DND-41 (cell line): ENCODE measurements around the gene MAG.

ENCODE experiments used
- ATAC-seq: fragments of 200-7000 bp; cut with Tn5 transposase; 3 replicates; pipeline ENCODE4 v1.9.1; 2021; ENCODE audit warnings: low read depth; ENCODE audit not compliant: insufficient read depth
- DNase-seq: peaks from one replicate; pipeline ENCODE4 v3.0.0-alpha.2; 2020
- H2AFZ ChIP-seq: 2 replicates; pipeline ENCODE4 v1.6.0; 2012; ENCODE audit warnings: low read depth, low read length
- H3K27ac ChIP-seq: 2 replicates; pipeline ENCODE4 v1.5.1; 2012; ENCODE audit warnings: low read length, inconsistent platforms
- H3K27me3 ChIP-seq: fragments of 200-600 bp; sonication (generic); 2 replicates; pipeline ENCODE4 v1.6.0; 2012; ENCODE audit warnings: low read length, mild to moderate bottlenecking, inconsistent platforms; ENCODE audit not compliant: insufficient read depth, poor library complexity
- H3K36me3 ChIP-seq: 2 replicates; pipeline ENCODE4 v1.5.1; 2012; ENCODE audit warnings: low read length, inconsistent platforms; ENCODE audit not compliant: insufficient read depth
- H3K4me1 ChIP-seq: 2 replicates; pipeline ENCODE4 v1.5.1; 2012; ENCODE audit warnings: mild to moderate bottlenecking, low read length; ENCODE audit not compliant: insufficient read depth
- H3K4me2 ChIP-seq: 2 replicates; pipeline ENCODE4 v1.6.0; 2012; ENCODE audit warnings: mild to moderate bottlenecking, moderate library complexity, low read length, inconsistent platforms; ENCODE audit not compliant: insufficient read depth
- H3K4me3 ChIP-seq, 2 experiments: fragments of 200-600 bp in 1 of 2; shearing (Covaris generic) in 1 of 2; 2 replicates each; pipeline ENCODE4 v1.5.1; 2012 to 2016; ENCODE audit warnings: inconsistent platforms in 2 of 2, low read length in 2 of 2, mild to moderate bottlenecking in 2 of 2, low read depth in 1 of 2, moderate library complexity in 1 of 2
- H3K79me2 ChIP-seq: 2 replicates; pipeline ENCODE4 v1.6.0; 2012; ENCODE audit warnings: low read length, inconsistent platforms; ENCODE audit not compliant: insufficient read depth
- H3K9ac ChIP-seq: 2 replicates; pipeline ENCODE4 v1.6.0; 2012; ENCODE audit warnings: low read depth, mild to moderate bottlenecking, inconsistent platforms, low read length, moderate library complexity
- H3K9me3 ChIP-seq: 2 replicates; pipeline ENCODE4 v1.5.1; 2012; ENCODE audit warnings: low read length, moderate library complexity, mild to moderate bottlenecking, inconsistent platforms; ENCODE audit not compliant: insufficient read depth, severe bottlenecking
- H4K20me1 ChIP-seq: 2 replicates; pipeline ENCODE4 v1.6.0; 2012; ENCODE audit warnings: low read length; ENCODE audit not compliant: insufficient read depth
- EZH2 ChIP-seq: IDR thresholded peaks from 3 replicates; pipeline ENCODE4 v1.6.1; 2012; ENCODE audit warnings: borderline replicate concordance, low read depth, mild to moderate bottlenecking, moderate library complexity, low read length, inconsistent platforms; ENCODE audit not compliant: severe bottlenecking
- TF ChIP-seq, protein P1 (sequence below): IDR thresholded peaks from 2 replicates; pipeline ENCODE4 v1.5.1; 2012; ENCODE audit warnings: borderline replicate concordance, low read length, moderate library complexity, mild to moderate bottlenecking; ENCODE audit not compliant: poor library complexity, severe bottlenecking; ENCODE audit errors: extremely low read depth

The MAG gene

DNA sequence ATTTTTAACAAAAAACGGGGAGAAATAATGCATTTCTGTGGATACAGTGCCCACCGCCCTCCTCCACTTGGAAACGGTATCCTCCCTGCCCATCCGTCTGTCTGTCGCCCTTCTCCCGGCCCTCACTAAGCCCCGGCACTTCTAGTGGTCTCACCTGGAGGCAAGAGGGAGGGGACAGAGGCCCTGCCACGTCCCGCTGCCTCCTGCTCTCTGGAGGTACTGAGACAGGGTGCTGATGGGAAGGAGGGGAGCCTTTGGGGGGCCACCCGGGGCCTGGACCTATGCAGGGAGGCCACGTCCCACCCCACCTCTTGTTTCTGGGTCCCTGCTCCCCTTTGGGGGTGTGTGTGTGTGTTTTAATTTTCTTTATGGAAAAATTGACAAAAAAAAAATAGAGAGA lies 12.6 kb upstream of the MAG start:
- 0 out of 2 replicates have a peak, but pooled peaks cover 2% of the 10 kb centered on the region for H3K79me2 ChIP-seq
- no peak overlapping the region for H2AFZ ChIP-seq
- DNase-seq (no peak), ATAC-seq (no peak)
- H3K4me1 ChIP-seq = no peaks in the 10 kb centered on the region
- TF ChIP-seq, protein P1, sequence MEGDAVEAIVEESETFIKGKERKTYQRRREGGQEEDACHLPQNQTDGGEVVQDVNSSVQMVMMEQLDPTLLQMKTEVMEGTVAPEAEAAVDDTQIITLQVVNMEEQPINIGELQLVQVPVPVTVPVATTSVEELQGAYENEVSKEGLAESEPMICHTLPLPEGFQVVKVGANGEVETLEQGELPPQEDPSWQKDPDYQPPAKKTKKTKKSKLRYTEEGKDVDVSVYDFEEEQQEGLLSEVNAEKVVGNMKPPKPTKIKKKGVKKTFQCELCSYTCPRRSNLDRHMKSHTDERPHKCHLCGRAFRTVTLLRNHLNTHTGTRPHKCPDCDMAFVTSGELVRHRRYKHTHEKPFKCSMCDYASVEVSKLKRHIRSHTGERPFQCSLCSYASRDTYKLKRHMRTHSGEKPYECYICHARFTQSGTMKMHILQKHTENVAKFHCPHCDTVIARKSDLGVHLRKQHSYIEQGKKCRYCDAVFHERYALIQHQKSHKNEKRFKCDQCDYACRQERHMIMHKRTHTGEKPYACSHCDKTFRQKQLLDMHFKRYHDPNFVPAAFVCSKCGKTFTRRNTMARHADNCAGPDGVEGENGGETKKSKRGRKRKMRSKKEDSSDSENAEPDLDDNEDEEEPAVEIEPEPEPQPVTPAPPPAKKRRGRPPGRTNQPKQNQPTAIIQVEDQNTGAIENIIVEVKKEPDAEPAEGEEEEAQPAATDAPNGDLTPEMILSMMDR = no peak
- no peak for TF ChIP-seq EZH2
- H3K36me3 ChIP-seq = peaks cover 49% of the 10 kb centered on the region
- no peaks in the 10 kb centered on the region for H3K27me3 ChIP-seq
- peaks cover 32% of the 10 kb centered on the region for H4K20me1 ChIP-seq
- no peak overlapping the region for H3K9ac ChIP-seq
- no peak overlapping the region for H3K27ac ChIP-seq
- no peak overlapping the region for H3K4me2 ChIP-seq
- no peak overlapping the region for H3K4me3 ChIP-seq
- no peaks in the 10 kb centered on the region for H3K9me3 ChIP-seq

DNA sequence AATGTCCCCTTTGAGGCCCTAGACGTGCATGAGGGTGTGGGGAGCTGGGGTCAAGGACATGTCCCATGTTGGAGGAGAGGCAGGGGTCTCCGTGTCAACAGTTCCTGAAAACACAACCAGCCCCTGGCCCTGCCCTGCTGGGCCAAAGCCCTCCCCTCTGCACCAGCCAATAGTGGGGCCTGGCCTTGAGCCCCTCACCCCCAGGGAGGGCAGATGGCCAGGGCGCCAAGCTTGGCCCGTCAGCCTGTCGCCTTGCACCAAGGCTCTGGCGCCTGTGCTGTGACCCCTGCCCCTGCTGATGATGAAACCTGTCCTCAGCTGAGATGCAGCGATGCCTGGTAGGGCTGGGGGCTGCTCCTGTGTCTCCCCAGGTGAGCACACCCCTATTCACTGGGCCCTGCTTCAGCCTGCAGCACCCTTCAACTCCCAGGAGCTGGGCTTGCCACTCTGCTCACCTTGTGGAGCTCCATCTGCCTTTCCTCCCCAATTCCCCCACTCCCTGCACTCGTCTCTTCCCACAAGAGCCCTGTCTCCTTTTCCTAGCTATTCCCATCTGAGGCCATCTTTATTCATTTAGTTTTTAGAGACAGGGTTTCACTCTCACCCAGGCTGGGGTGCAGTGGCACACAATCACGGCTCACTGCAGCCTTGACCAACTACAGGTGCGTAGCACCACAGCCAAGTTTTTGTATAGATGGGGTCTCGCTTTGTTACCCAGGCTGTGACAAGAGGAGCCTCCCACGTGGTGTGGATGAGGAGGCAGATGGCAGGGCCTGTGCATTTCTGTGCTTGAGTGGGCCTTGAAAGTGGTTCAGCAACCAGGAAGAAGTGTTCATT lies 11.8 kb upstream of the MAG start:
- H3K9ac ChIP-seq = no peak overlapping the region
- no peak overlapping the region for H3K4me2 ChIP-seq
- H3K79me2 ChIP-seq = 0 out of 2 replicates have a peak, but pooled peaks cover 2% of the 10 kb centered on the region
- H3K4me3 ChIP-seq = no peak overlapping the region
- TF ChIP-seq, protein P1 = no peak
- no peak for TF ChIP-seq EZH2
- H2AFZ ChIP-seq = no peak overlapping the region
- peak; percentile 20 for ATAC-seq
- H3K27ac ChIP-seq = no peak overlapping the region
- no peak for DNase-seq
- no peaks in the 10 kb centered on the region for H3K4me1 ChIP-seq
- peaks cover 42% of the 10 kb centered on the region for H3K36me3 ChIP-seq
- no peaks in the 10 kb centered on the region for H3K9me3 ChIP-seq
- H4K20me1 ChIP-seq = peaks cover 32% of the 10 kb centered on the region
- no peaks in the 10 kb centered on the region for H3K27me3 ChIP-seq

DNA sequence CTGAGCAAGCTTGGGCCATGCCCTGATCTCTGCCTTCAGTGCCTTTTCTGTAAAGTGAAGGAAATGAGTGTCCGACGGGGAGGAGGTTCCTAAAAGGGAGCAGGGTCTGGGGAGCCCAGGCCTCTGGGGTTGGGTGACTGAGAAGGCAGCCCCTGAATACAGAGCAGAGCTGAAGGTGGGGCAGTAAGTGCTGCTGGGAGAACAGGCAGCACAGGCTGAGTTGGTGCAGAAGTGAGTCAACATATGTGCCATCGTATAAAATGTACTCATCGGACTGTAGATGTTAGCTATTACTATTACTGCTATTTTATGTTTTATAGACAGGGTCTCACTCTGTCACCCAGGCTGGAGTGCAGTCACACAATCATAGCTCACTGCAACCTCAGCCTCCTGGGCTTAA lies 10.7 kb upstream of the MAG start:
- TF ChIP-seq, protein P1 = no peak
- TF ChIP-seq EZH2 = no peak
- H3K79me2 ChIP-seq = no peaks in the 10 kb centered on the region
- no peak overlapping the region for H3K9ac ChIP-seq
- no peak overlapping the region for H3K4me2 ChIP-seq
- H3K4me1 ChIP-seq = no peaks in the 10 kb centered on the region
- ATAC-seq (peak; percentile 33; the same call in 2 of the 3 replicates), DNase-seq (no peak)
- peaks cover 31% of the 10 kb centered on the region for H3K36me3 ChIP-seq
- no peaks in the 10 kb centered on the region for H3K9me3 ChIP-seq
- H2AFZ ChIP-seq = no peak overlapping the region
- no peak overlapping the region for H3K4me3 ChIP-seq
- no peak overlapping the region for H3K27ac ChIP-seq
- H3K27me3 ChIP-seq = no peaks in the 10 kb centered on the region
- peaks cover 30% of the 10 kb centered on the region for H4K20me1 ChIP-seq
